NCI-H1694 treated with DMSO at 0.1 percent for 48 hours (cell line): Measurements from ENCODE around the gene CMIP.
"Not testable (repeated sequence)": the region's sequence is repeated elsewhere in the genome, so short reads cannot be mapped to it uniquely, and the experiment has no call there.

Experiments
- DNase-seq: peaks from one replicate; lab custom pipeline; 2025; lab: John Stamatoyannopoulos, UW

CMIP gene

DNA sequence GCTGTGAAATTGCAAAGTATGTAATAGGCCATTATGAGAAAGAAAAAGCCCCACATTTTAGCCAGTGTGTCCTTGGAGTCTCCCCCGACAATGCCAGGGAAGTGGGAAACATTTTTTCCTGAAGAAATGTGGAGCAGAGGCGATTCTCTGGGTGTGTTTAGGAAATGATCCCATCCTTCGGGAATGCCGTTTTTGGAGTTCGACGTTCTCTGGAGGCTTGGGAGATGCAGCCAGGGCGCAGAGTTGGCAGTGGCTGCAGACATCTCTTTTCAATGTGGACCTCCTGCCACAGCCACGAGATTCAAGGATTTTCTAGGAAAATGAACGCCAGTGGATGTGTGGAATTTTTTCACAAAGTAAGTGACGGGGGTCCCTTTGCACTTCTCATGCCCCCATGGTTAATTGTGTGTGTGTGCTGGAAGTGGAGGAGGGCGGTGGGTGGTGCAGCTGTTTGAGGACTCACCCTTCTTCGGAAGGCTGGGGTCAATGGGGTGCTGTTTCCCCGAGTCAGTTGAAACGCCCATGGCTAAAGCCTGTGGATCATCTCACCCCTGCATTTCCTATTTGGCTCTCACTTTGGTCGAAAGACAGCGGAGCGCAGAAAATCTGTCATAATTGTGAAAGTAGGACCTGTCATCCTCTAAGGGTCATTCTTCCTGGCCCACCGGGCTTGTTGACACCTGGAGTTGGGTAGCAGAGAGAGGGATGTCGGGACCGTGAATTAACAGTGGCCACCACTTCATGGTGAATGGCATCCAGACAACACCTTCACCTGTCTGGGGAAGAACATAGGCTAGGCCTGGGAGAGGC, 73.2 kb downstream of the CMIP start:
- no peak for DNase-seq

- no peak for DNase-seq
Measured at GRCh38 chr16:81518439-81518757, 73.8 kb downstream of the CMIP start.

- no peak for DNase-seq
Measured at GRCh38 chr16:81519301-81520150, 74.9 kb downstream of the CMIP start.

GRCh38 chr16:81520151-81520470, 75.5 kb downstream of the CMIP start:
- no peak for DNase-seq

DNA sequence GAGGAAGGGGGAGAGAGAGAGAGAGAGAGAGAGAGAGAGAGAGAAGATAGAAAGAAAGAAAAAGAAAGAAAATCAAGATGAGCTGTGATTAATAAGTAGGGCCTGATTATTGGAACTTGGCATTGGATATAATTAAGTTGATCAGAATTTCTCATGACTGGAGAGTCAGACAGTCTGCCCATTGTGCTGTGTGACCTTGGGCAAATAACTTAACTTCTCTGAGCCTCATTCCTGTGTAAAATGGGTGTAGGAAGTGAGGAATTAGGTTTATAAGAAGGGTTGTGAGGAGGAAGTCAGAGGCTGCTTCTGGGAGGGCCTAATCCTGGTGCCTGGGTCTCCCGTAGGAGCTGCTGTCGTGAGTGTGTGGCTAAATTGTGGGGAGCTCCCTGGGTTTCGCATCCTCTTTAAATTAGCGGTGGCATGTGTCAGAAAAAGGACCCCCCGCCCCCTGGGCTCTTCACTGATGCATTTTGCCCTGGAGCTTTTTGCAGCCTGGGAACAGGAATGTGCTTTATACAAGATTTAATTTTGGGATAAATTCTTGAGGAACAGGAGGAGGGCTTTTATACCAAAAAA, 76.0 kb downstream of the CMIP start:
- DNase-seq, result no peak

- no peak for DNase-seq
Measured at GRCh38 chr16:81521141-81521626, 76.6 kb downstream of the CMIP start.

GRCh38 chr16:81522108-81522701, 77.6 kb downstream of the CMIP start:
- DNase-seq, result no peak

DNA sequence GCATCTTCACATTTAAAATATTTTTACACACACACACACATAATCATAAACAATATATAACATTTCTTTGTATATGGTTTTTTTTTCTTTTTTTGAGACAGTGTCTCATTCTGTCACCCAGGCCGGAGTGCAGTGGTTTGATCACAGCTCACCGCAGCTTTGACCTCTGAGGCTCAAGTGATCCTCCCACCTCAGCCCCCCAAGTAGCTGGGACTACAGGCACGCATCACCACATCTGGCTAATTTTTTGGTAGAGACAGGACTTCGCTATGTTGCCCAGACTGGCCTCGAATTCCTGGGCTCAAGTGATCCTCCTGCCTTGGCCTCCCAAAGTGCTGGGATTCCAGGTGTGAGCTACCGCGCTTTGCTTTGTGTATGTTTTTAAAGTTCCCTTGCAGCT, 78.2 kb downstream of the CMIP start:
- DNase-seq, result not testable (repeated sequence)

GRCh38 chr16:81523387-81524115, 78.9 kb downstream of the CMIP start:
- no peak for DNase-seq

DNA sequence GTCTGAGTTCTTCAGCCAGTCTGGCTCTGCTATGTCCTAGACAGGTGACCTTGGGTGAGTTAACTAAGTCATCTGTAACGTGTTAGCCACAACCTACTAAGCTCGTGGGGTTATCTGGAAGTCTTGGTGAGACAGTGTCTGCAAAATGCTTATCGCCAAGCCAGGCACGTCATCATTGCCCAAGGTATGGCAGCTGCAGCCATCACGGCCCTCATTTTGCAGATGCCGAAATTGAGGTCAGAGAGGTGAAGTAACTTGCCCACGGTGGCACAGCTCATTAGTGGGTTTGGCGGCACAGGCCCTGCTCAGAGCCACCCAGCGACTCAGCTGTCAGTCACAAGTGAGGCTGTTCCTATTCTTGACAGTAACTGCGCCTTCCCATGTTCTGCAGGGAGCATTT, 79.8 kb downstream of the CMIP start:
- DNase-seq, result no peak

DNA sequence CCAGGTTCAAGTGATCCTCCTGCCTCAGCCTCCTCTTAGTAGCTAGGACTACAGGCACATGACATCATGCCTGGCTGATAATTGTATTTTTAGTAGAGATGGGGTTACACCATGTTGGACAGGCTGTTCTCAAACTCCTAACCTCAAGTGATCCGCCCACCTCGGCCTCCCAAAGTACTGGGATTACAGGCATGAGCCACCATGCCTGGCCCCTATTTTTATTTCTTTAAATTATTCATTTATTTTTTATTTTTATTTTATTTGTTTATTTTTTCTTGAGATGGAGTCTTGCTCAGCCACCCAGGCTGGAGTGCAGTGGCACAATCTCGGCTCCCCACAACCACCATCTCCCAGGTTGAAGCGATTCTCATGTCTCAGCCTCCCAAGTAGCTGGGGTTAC, 80.3 kb downstream of the CMIP start:
- DNase-seq, result not testable (repeated sequence)

- DNase-seq, result no peak
Measured at GRCh38 chr16:81526199-81526598, 81.6 kb downstream of the CMIP start.

GRCh38 chr16:81526935-81527334, 82.3 kb downstream of the CMIP start:
- DNase-seq, result no peak

DNA sequence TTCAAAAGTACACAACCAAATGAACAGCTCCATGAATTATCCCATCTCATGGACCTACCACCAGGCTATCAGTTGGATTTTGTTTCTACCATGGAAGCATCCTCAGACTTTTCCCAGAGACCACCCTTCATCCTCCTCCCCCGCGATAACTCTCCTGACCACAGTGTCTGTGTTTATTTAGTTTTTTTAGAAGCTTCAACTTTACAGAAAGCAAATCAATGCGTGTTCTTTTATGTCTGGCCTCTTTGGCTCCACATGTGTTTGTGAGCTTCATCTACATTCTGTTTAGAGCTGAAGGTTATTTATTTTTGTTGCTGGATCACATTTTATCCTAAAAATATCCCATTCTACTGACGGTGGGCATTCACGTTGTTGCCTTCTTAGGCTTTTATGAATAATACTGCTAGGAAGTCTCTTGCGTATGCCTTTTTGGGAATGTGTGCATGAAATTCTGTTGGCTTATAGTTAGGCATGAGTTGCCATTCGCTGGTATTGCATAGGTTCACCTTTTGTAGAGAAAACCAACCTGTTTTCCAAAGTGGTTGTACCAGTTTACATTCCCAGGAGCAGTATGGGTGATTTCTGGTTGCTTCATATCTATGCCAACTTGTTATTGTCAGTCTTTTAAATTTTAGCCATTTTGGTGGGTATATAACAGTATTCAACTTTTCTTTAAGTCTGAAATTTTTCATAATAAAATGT, 83.0 kb downstream of the CMIP start:
- no peak for DNase-seq

DNA sequence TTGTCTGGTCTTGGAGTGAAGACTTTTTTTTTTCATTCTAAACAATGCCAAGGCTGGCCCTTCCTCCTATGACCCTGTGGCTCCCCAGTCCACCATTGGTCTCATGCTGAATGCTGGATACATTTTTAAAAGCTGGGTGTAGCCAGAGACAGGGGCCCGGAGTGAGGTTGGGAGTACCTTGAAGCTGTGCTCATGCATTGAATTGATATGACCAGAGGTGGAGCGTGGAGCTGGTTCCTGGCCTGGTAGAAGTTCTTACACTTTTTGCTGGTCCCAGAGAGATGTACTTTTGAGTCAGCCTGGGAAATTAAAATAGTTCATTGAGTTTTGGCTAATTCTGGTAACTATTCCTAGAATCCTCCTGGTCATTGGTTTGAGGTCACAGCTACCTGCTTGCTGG, 83.6 kb downstream of the CMIP start:
- DNase-seq, result no peak

GRCh38 chr16:81530296-81530721, 85.7 kb downstream of the CMIP start:
- DNase-seq, result no peak

GRCh38 chr16:81530814-81531213, 86.2 kb downstream of the CMIP start:
- no peak for DNase-seq

DNA sequence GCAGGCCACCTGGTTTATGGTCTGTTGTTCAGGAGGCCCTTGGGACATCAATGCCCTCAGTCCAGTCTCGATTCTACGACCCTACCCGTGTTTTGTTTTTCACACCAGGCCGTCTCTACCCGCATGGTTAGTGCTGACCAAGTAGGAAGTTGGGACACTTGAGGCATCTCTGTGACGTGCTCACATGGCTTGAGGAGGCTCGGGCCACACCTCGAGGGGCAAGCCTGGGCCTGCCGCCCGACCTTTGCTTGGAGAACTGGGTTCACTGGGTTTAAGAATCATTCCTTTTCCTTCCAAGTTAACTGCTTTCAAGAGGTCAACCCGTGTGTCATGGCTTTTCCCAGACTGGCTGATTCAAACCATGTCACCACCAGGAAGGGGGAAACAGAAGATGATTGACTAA, 86.8 kb downstream of the CMIP start:
- no peak for DNase-seq

- DNase-seq, result no peak
Measured at GRCh38 chr16:81532491-81533174, 88.0 kb downstream of the CMIP start.

DNA sequence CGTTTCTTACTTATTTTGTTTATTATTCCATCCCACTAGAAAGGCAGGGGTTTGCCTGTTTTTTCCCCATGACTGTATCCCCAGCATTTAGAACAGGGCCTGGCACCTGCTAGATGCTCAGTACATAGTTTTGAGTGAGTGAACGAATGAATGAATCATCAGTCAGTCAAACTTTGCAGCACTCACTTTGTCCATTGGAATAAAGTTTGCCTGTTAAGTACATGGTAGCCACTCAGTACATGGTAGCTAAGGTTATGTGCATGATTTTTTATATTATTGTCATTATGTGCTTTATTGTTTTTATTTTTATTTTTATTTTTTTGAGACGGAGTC, 88.5 kb downstream of the CMIP start:
- DNase-seq, result no peak
